ENCODE measurements around the gene DNAJB8.

GRCh38 chr3:128506754-128507153 lies 40.1 kb upstream of the DNAJB8 start:
- TF ChIP-seq, protein P1, sequence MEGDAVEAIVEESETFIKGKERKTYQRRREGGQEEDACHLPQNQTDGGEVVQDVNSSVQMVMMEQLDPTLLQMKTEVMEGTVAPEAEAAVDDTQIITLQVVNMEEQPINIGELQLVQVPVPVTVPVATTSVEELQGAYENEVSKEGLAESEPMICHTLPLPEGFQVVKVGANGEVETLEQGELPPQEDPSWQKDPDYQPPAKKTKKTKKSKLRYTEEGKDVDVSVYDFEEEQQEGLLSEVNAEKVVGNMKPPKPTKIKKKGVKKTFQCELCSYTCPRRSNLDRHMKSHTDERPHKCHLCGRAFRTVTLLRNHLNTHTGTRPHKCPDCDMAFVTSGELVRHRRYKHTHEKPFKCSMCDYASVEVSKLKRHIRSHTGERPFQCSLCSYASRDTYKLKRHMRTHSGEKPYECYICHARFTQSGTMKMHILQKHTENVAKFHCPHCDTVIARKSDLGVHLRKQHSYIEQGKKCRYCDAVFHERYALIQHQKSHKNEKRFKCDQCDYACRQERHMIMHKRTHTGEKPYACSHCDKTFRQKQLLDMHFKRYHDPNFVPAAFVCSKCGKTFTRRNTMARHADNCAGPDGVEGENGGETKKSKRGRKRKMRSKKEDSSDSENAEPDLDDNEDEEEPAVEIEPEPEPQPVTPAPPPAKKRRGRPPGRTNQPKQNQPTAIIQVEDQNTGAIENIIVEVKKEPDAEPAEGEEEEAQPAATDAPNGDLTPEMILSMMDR (conservative IDR thresholded peaks at IDR 0.05; ENCODE audit: low read length) = no peak
- TF ChIP-seq EZH2phosphoT487 (IDR thresholded peaks at IDR 0.05; ENCODE audit: borderline replicate concordance, low read depth, low read length) = no peak
